SK-N-SH (cell line): ENCODE results near the gene TMEM95.

Experiments
- FOXJ3 ChIP-seq: sonication (generic); formaldehyde crosslinking; IDR thresholded peaks from 2 replicates; pipeline ENCODE4 v1.5.1; 2020; ENCODE audit warnings: mild to moderate bottlenecking, missing genetic modification reagents
- RFX5 ChIP-seq: IDR thresholded peaks from 2 replicates; pipeline ENCODE4 v1.6.1; 2012; ENCODE audit warnings: mild to moderate bottlenecking, improper control_type of control experiment, low read length
- SIN3A ChIP-seq: IDR thresholded peaks from 2 replicates; pipeline ENCODE4 v1.6.1; 2012; ENCODE audit warnings: low read depth, mild to moderate bottlenecking, low read length, moderate library complexity, borderline replicate concordance
- SMC3 ChIP-seq: IDR thresholded peaks from 2 replicates; pipeline ENCODE4 v1.6.1; 2012; ENCODE audit warnings: low read depth, low read length, improper control_type of control experiment
- TAF1 ChIP-seq: IDR thresholded peaks from 2 replicates; pipeline ENCODE4 v1.6.1; 2012; ENCODE audit warnings: low read depth, mild to moderate bottlenecking, low read length, moderate library complexity, borderline replicate concordance
- TCF12 ChIP-seq: IDR thresholded peaks from 2 replicates; pipeline ENCODE4 v1.4.0; 2012
- TEAD4 ChIP-seq: IDR thresholded peaks from 2 replicates; pipeline ENCODE4 v1.4.0; 2012; ENCODE audit warnings: mild to moderate bottlenecking, borderline replicate concordance; ENCODE audit not compliant: insufficient read depth
- TF ChIP-seq, protein P1 (sequence below): IDR thresholded peaks from 2 replicates; pipeline ENCODE4 v1.4.0; 2012; ENCODE audit warnings: low read depth, borderline replicate concordance
- TF ChIP-seq, protein P2 (sequence below): fragments of 200-600 bp; sonication (generic); IDR thresholded peaks from 2 replicates; pipeline ENCODE4 v1.6.1; 2017; ENCODE audit warnings: antibody characterized with exemption, mild to moderate bottlenecking, moderate library complexity
- TF ChIP-seq, protein P3 (sequence below): IDR thresholded peaks from 2 replicates; pipeline ENCODE4 v1.4.0; 2012; ENCODE audit warnings: low read depth

DNA sequence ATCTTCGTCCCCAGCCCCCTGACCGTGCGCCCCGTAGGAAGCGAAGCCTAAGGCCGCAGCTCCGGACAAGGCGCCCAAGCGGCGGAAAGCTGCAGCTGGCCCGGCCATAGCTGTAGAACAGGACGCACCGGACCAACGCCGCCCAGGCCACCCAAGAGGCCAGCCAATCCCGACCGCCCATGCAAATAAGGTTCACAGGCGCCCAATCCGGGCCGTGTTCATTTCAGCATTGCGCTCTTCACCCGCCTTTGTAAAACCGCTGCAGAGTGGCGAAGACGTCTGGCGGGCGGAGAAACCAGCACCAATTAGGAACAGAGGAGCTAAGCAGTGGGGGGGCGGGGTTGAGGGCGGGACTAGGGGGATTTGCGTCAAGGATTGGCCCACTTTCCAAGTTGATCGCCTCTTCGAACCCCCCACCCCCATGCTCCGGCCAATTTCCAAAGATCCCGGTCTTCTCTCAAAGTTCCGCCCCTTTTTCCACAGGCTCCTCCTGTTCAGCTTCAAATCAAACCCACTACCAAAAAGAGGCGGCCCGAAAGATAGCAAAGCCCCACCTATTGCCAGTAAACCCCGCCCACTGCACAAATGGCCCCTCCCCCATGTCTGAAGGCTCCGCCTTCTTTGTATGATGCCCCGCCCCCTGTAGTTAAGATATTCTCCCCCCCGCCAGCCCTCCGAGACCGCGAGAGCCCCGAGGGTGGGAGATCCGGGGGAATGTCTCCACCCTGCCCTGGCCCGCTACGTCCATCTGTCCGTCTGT is 49.2 kb downstream of the TMEM95 start, which contains the start of gene TMEM256:
- TF ChIP-seq, protein P1, sequence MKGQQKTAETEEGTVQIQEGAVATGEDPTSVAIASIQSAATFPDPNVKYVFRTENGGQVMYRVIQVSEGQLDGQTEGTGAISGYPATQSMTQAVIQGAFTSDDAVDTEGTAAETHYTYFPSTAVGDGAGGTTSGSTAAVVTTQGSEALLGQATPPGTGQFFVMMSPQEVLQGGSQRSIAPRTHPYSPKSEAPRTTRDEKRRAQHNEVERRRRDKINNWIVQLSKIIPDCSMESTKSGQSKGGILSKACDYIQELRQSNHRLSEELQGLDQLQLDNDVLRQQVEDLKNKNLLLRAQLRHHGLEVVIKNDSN: no peak
- TF ChIP-seq RFX5: peak; percentile 83
- TF ChIP-seq, protein P2, sequence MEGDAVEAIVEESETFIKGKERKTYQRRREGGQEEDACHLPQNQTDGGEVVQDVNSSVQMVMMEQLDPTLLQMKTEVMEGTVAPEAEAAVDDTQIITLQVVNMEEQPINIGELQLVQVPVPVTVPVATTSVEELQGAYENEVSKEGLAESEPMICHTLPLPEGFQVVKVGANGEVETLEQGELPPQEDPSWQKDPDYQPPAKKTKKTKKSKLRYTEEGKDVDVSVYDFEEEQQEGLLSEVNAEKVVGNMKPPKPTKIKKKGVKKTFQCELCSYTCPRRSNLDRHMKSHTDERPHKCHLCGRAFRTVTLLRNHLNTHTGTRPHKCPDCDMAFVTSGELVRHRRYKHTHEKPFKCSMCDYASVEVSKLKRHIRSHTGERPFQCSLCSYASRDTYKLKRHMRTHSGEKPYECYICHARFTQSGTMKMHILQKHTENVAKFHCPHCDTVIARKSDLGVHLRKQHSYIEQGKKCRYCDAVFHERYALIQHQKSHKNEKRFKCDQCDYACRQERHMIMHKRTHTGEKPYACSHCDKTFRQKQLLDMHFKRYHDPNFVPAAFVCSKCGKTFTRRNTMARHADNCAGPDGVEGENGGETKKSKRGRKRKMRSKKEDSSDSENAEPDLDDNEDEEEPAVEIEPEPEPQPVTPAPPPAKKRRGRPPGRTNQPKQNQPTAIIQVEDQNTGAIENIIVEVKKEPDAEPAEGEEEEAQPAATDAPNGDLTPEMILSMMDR: no peak
- TF ChIP-seq, protein P3, sequence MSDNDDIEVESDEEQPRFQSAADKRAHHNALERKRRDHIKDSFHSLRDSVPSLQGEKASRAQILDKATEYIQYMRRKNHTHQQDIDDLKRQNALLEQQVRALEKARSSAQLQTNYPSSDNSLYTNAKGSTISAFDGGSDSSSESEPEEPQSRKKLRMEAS: peak; percentile 53; the same call in 1 of the 2 replicates
- peak; percentile 12; the same call in 1 of the 2 replicates for TF ChIP-seq SIN3A
- 0 out of 2 replicates have a peak, but pooled peaks have one; percentile 21 for TF ChIP-seq TCF12
- TF ChIP-seq TEAD4: no peak
- peak; percentile 85 for TF ChIP-seq TAF1
- TF ChIP-seq SMC3: no peak
- no peak for TF ChIP-seq FOXJ3 (CRISPR knock-in tag)
